ENCODE measurements around the gene MPG.
"Not testable (repeated sequence)": the region's sequence is repeated elsewhere in the genome, so short reads cannot be mapped to it uniquely, and the experiment has no call there.

GRCh38 chr16:123558-124350 lies 45.7 kb downstream of the MPG start:
- not testable (repeated sequence) for TF ChIP-seq CTCF (IDR thresholded peaks at IDR 0.05); EZH2 (IDR thresholded peaks at IDR 0.05; ENCODE audit: borderline replicate concordance, insufficient read depth, low read depth, low read length, poor library complexity, severe bottlenecking)
